ENCODE measurements around the gene PARP12. TPM values are rescaled to one million over a fixed set of nuclear protein-coding genes. Genes with fewer than 3 reads are reported as not detected.

Gene PARP12
- total RNA-seq, 2 donors from 2014 or later = 21.9 to 46.4 TPM

GRCh38 chr7:139974179-139974811 lies 88.5 kb downstream of the PARP12 start:
- no peak for TF ChIP-seq POLR2AphosphoS5 (IDR thresholded peaks at IDR 0.05)
- no peak for TF ChIP-seq CTCF (IDR thresholded peaks at IDR 0.05)
- TF ChIP-seq POLR2A (IDR thresholded peaks at IDR 0.05) = no peak
- Histone ChIP-seq H3K9me3 (no peaks in the 10 kb centered on the region), H3K4me3 (no peak overlapping the region), H3K4me1 (replicated peaks) (no peaks in the 10 kb centered on the region), H3K36me3 (no peaks in the 10 kb centered on the region), H3K27me3 (replicated peaks; ENCODE audit: insufficient read depth) (no peaks in the 10 kb centered on the region), H3K27ac (no peak overlapping the region)
- DNase-seq (ENCODE audit: low spot score) = no peak
- intact Hi-C loops (cut with DNase I) = no loop called here
- 87% methylated on average over 13 of the region's 13 CpGs for WGBS

Small RNAs within 50 kb of the gene (small RNA-seq; reads per million reads assigned to genes)
- 0 reads per million in 2 donors for gene RF00019

Other genes starting within 250 kb of the PARP12 start
- gene TBXAS1, start 233.7 kb downstream of the PARP12 start, total RNA-seq = 10 to 100 TPM; 19.3 to 44.1 TPM
- 10 to 100 TPM in 1 of 2 donors, 1 to 10 TPM in 1; 9.6 to 26.5 TPM for gene KDM7A, start 114.0 kb upstream of the PARP12 start, total RNA-seq

Measured in prostate gland (tissue), 2 donors.